KOPT-K1 (cell line): ENCODE measurements around the gene KATNB1.

Experiments
- H3K27ac ChIP-seq: fragments of 200-600 bp; sonication (generic); 2 replicates; pipeline ENCODE4 v1.5.1; 2016; ENCODE audit warnings: antibody characterized with exemption, mild to moderate bottlenecking, low read depth, low read length; ENCODE audit not compliant: poor library complexity, severe bottlenecking
- H3K36me3 ChIP-seq: fragments of 200-600 bp; sonication (generic); 2 replicates; pipeline ENCODE4 v1.5.1; 2017; ENCODE audit warnings: antibody characterized with exemption, mild to moderate bottlenecking, low read length, moderate library complexity; ENCODE audit not compliant: insufficient read depth
- H3K9me3 ChIP-seq: fragments of 200-600 bp; sonication (generic); 2 replicates; pipeline ENCODE4 v1.5.1; 2017; ENCODE audit warnings: antibody characterized with exemption, low read length, mild to moderate bottlenecking; ENCODE audit not compliant: insufficient read depth, poor library complexity, severe bottlenecking

KATNB1 gene

DNA sequence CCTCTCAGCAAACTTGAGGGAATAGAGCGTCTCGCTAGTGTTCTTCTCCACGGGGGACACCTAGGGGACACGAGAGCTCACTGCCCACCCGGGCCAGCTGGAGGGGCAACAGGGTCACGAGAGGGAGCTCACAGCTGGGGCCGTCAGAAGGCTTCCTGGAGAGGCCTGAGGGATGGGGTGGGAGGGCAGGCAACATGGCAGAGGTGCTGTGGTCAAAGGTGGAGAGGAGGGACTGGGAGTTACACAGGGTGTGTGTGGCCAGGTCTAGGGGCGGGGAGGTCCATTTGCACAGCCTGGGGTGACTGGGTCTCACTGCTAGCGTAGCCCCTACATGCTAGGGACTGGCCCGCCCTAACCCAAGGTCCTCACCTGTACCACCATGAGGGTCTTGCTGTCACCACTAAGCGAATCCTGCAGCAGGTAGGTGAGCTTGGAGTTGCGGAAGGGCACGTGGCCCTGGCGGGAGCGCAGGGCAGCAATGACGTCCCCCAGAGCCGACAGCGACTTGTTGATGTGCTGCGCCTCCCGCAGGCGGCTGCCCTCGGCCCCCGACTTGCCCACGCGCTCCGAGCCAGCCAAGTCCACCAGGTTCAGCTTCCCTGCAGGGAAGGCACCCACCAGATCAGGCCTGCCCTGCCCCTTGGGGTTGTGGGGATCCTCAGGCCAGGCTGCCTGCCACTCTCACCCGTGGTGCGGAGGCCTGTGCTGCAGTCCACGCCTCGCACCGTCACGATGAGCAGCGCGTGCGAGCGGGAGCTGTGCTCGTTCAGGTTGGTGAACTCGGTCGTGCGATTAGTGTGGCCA lies 25.0 kb downstream of the KATNB1 start:
- Histone ChIP-seq H3K9me3 (no peaks in the 10 kb centered on the region), H3K36me3 (peaks cover 29% of the 10 kb centered on the region; the same call in 1 of the 2 replicates), H3K27ac (no peak overlapping the region)

DNA sequence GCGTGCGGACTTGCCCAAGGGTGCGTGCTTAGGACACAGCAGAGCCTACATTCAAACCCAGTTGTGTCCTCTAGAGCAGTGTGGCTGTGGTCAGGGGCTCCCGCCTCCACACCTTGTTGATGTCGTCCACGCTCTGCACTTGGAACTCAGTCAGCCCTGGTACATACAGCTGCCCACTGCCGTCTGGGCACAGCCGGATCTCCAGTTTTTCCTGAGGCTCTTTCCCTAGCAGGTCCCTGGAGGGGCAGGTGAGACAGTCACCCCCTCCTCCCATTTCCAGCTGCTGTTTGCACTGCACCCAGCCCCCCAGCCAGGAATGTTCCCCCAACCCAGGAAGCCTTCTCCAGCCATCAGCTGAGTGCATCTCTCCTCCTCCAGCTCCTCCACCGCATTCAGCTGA lies 25.7 kb downstream of the KATNB1 start:
- H3K9me3 ChIP-seq, result no peaks in the 10 kb centered on the region
- peaks cover 22% of the 10 kb centered on the region; the same call in 1 of the 2 replicates for H3K36me3 ChIP-seq
- H3K27ac ChIP-seq, result no peak overlapping the region

DNA sequence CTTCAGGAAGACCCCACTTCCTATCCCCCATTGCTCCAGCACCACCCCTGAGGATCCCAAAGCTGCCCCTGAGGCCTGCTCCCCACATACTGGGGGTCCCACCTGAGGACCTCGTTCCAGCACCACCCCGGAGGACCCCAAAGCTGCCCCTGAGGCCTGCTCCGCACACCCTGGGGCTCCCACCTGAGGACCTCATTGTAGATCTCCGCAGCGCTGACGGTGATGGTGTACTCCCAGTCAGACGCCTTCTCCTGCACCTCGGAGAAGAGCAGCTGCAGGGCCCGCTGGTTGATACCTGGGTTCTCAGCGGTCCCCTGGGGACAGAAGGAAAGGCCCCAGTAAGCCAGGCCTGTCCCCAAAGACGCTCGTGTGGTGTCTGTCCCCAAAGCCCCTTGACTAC lies 26.4 kb downstream of the KATNB1 start:
- Histone ChIP-seq H3K27ac (no peak overlapping the region), H3K36me3 (peaks cover 15% of the 10 kb centered on the region; the same call in 1 of the 2 replicates), H3K9me3 (no peaks in the 10 kb centered on the region)

DNA sequence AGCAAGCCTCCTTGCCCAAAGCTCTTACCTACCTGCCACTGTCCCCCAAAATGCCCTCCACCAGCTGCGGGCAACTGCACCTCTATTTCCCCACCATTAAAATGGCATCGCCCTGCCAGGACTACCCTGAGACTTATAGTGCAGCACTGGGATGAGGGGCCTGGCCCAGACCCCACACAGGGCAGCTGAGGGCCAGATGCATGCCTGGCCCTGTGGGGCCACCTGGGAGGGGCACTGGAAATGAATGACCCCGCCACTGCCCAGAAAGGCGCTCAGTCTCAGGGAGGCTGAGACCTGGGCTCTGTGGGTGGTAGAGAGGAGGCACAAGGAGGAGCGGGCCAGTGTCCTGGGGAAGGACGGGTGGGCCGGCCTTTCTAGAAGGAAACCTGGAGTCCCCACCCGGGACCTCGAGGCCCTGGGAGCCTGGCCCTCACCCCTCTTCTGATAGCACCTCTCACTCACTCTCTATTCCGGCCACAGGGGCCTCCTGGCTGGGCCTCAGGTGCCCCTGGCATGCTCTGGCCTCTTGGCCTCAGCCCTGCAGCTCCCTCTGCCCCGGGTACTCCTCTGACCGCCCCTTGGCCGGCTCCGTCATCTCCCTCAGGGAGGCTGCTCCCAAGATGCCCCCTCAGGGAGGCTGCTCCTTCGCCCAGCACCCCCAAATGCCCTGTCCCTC lies 26.9 kb downstream of the KATNB1 start:
- H3K27ac ChIP-seq, result no peak overlapping the region
- peaks cover 11% of the 10 kb centered on the region; the same call in 1 of the 2 replicates for H3K36me3 ChIP-seq
- H3K9me3 ChIP-seq, result no peaks in the 10 kb centered on the region

DNA sequence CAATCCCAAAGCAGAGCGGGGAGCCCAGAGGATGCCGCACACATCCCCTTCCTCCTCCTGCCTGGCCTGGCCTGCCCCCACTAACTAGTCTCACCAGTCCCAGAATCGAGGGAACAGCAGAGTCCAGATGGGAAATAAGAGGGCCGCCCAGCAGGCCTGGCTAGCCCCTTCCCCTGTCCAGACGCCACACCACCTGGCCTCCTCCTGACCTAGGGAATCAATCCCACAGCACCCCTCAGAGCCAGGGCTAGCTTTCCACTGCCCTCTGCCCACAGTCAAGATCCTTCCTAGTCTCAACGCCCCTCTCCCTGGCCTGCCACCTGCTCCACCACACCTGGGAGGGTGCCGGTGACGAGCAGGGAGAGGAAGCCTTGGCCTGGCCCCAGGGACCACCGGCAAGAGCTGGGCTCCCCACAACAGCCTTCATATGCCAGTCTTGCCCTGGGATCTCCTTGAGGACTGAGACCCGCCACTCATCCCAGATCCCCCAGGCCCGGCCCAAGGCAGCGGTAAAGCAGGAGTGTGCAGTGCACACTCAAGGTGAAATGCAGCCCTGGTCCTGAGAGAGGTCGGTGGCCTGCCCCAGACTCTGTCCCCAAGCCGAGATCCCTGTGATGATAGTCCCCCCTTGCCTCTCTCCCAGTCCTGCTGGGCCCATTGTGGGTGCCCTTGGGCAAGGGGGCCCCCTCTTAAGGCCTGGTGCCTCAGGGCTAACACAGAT lies 27.9 kb downstream of the KATNB1 start:
- Histone ChIP-seq H3K9me3 (no peaks in the 10 kb centered on the region), H3K36me3 (0 out of 2 replicates have a peak, but pooled peaks cover 5% of the 10 kb centered on the region), H3K27ac (no peak overlapping the region)

DNA sequence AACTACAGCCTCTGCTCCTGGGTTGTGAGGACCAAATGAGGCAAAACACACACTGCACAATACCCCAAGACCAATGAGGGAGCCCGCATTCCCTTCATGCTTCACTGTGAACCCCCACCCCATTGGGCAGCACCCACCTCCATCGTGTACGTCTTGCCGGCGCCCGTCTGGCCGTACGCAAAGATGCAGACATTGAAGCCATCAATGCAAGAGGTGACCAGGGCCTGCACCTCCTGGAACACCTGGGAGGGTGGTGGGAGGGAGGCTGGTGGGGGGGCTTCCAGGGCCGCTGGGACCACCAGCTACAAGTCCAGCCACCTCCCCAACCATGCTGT lies 28.4 kb downstream of the KATNB1 start:
- H3K9me3 ChIP-seq, result no peaks in the 10 kb centered on the region
- H3K36me3 ChIP-seq, result 0 out of 2 replicates have a peak, but pooled peaks cover under 1% of the 10 kb centered on the region
- H3K27ac ChIP-seq, result no peak overlapping the region

DNA sequence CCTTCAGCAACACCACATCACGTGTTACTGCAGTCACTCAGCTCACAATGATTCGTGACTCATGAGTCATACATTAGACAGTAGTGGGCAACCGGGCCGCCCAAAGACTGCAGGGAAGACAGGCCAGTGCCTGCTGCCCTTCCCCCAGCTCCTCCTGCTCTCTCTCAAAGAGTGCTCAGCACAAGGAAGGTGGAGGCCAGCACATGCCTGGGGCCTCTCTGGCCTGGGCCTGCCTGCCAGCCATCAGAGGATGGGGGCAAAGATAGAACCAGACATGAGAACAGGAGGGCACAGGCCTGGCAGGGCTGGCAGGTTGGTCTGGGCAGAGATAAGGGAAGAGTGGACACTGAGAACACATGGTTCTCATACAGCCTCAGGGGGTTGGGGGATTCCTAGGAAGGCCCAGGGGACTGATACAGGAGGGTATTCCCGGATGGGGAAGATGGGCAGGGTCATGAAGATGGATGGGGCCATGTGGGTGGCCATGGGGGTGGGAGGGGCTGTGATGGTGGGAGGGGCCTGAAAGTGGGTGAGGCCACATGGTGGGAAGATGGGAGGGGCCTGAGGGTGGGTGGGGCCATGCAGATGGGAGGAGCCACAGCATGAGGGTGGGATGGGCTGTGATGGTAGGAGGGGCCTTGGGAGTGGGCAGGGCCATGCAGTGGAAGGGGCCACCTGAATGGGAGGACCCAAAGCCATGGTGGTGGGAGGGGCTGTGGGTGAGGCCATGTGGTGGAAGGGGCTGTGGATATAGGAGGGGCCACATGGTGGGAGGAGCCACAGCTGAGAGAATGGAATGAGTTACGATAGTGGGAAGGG lies 29.0 kb downstream of the KATNB1 start:
- H3K9me3 ChIP-seq, result no peaks in the 10 kb centered on the region
- H3K27ac ChIP-seq, result no peak overlapping the region
- H3K36me3 ChIP-seq, result no peaks in the 10 kb centered on the region

DNA sequence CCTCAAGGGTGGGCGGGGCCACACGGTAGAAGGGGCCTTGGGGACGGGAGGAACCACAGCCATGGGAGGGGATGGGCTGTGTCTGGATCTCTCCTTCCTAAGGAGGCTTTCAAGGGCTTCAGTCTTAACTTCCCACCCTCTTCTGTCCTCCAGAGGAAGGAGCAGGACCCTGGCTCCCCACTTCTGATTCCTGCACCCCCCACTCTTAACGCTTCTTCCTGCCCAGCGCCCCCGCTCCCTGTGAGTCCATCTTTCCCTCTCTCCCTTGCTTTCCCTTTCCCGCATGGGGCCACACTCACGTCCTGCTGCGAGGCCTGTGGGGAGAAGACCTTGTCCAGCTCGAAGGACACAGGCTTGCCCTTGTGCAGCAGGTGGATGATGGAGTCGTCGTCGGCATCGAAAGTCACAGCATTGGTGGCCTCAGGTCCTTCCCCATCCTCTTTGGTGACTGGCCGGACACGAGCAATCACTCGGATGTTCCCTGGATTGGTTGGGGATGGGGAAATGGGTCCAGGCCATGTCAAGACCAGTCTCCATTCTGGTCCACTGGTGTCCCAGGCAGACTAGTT lies 29.7 kb downstream of the KATNB1 start:
- no peaks in the 10 kb centered on the region for H3K9me3 ChIP-seq
- no peak overlapping the region for H3K27ac ChIP-seq
- H3K36me3 ChIP-seq, result no peaks in the 10 kb centered on the region

DNA sequence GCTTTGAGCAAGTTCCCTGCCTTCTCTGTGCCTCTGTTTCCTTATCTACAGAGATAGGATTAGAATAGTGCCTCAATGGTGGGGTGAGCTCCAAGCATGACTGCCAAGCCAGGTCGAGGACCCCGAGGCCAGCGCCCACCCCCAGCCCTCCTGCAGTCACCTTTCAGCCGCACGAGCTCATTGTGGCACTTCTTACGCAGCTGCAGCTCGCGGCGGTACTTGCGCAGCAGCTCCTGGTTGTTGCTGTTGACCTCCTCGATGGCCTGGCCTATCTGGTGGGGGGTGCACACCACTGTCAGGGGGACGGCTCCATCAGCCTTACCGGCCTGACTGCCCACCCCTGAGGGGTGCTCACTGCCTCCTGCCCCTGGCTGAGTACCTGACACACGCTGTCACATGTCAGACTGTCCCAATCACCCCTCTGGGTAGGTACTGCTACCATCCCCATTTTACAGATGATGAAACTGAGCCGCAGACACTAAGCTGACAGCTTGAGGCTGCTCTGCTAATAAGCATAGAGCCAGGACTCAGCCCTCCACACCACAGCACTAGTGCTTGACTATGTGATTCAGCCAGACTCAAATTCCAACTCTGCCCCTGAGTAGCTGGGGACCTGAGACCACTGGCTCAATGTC lies 31.3 kb downstream of the KATNB1 start:
- Histone ChIP-seq H3K27ac (no peak overlapping the region), H3K9me3 (no peaks in the 10 kb centered on the region), H3K36me3 (no peaks in the 10 kb centered on the region)

DNA sequence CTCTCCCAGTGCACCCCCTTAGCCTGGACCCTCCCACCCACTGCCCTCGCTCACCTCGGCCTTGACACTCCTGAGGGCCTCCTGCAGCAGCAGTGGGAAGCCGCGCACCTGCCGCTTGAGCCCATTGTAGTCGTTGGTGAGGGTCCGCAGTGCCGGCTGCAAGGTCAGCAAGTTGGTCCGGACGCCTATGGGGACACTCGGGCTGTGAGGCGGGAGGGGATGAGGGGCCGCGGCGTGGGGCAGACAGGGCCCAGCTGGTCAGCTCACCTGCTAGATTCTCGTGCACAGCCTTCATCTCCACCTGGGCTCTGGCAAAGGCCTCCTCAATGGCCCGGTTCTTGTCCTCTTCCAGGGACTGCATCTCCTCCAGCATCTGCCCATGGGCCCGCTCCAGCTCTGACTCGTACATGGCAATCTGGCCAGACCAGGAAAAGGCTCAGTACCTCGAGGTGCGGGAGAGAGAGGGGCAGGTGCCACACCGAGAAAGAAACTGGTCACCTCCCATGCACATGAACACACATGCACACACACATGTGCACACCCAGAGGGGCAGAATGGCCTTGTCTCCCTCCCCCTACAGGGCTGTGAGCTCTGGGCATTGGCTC lies 34.1 kb downstream of the KATNB1 start:
- H3K27ac ChIP-seq, result no peak overlapping the region
- H3K9me3 ChIP-seq, result no peaks in the 10 kb centered on the region
- H3K36me3 ChIP-seq, result no peaks in the 10 kb centered on the region

DNA sequence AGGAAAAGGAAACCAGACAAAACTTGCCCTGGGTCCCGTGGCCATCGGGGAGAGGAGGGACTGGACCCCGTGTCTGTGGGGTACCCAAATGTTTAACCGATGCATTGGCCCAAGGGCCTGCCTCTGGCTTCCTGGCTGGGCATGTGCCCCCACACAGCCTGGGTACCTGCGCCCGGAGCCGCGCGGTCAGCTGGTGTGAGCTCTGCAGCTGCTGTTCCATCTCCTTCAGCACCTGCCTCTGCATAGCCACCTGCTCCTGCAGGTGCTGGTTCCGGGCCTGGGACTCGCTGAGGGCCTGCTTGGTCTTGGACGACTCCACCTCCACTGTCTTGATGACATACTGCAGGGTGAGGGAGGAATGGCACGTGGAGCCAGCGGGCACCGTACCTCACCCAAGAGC lies 34.8 kb downstream of the KATNB1 start:
- Histone ChIP-seq H3K9me3 (no peaks in the 10 kb centered on the region), H3K36me3 (no peaks in the 10 kb centered on the region), H3K27ac (no peak overlapping the region)

DNA sequence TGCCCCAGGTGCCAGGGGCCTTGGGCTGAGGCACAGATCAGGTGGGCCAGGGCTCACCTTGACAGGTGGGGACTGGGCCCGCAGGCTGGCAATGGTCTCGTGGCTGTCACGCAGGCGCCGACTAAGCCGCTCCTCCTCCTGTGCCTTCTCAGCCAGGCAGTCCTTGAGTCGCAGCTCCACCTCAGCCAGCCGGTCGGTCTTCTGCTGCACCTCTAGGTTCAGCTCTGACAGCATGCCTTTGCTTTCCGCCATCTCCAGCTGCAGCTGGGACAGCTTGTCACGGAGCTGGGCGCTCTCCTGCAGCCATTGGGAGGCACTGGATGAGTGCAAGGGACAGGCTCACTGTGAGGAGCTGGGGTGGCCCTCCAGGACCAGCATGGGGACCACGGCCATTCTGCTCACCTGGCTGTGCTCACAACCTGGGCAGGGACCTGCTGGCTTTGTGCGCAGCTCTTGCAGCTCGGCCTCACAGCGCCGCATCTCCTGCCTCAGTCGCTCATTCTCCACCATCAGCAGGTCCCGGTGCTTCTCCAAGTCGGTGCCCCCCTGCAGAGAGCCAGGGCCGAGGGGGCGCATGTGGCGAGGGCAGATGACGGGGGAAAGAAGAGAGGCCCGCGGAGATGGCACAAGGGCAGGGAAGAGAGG lies 35.7 kb downstream of the KATNB1 start:
- no peaks in the 10 kb centered on the region for H3K36me3 ChIP-seq
- H3K27ac ChIP-seq, result no peak overlapping the region

DNA sequence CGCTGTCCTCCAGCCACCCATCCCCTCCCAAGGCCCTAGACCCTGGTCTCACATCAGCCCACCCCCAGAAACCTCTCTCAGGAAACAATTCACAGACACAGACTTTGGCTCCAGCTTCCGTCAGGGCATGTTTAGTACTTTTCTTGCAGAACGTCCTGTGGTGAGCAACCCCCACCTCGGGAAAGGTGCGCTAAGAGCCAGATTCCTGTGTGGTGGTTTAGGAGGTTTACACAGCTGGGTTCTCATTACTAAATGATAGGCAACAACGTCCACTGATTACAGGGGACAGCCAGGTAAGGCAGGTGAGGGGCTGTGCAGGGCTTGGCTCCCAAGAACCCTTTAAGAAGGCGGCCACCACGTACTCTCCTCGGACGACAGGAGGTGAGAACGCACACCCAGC lies 37.4 kb downstream of the KATNB1 start:
- Histone ChIP-seq H3K9me3 (no peaks in the 10 kb centered on the region), H3K27ac (no peak overlapping the region), H3K36me3 (no peaks in the 10 kb centered on the region)

More for the DNA sequence above, 35.7 kb downstream of the KATNB1 start:
- no peaks in the 10 kb centered on the region for H3K9me3 ChIP-seq
